LHCN-M2 (cell line): ENCODE data around the gene LEFTY1. TPM values are rescaled to one million over a fixed set of nuclear protein-coding genes. Genes with fewer than 3 reads are reported as not detected.
"Not testable (repeated sequence)": the region's sequence is repeated elsewhere in the genome, so short reads cannot be mapped to it uniquely, and the experiment has no call there.

Source experiments
- DNase-seq: peaks from one replicate; pipeline ENCODE4 v3.0.0-alpha.2; 2012; ENCODE audit warnings: low read depth
- total RNA-seq: library from RNA; depleted of rRNA; stranded (reverse); fragments of >200 nt; gene quantifications from 2 replicates; pipeline ENCODE4 v1.2.3, GENCODE V29; 2014

Gene LEFTY1
- total RNA-seq, 1 experiment from 2014 or later = not detected

- DNase-seq = no peak
Measured at GRCh38 chr1:225889743-225890142, 797 bp upstream of the LEFTY1 start.

DNA sequence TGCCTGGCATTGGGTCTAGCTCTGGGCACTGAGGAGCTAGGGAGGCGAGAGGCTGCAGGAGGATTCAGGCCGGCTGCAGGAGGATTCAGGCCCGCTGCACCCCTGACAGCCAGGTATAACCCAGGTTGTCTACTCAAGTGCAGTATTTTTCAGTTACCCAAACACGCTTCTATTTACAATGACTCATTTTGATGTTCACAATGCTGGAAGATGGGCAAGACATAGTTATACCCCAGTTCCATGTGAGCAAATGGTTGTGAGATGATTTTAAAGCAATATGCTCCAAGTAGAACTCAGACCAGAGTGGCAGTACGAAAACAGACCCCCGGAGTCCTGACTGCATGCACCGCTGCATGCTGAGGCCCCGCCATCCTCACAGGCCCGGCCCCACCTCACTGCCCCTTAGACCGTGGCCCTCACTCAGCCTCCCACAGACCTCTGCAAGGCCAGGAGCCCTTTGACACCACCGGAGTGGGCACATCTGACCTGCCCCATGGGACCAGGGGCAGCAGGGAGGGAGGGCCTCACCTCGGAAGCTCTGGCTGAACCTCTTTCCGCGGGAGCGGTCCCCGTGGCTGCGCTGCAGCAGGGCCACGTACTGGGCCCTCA lies 553 bp downstream of the LEFTY1 start:
- DNase-seq = no peak

GRCh38 chr1:225887554-225888288 lies 1.2 kb downstream of the LEFTY1 start:
- DNase-seq = not testable (repeated sequence)

GRCh38 chr1:225887030-225887314 lies 2.0 kb downstream of the LEFTY1 start:
- no peak for DNase-seq

- DNase-seq = no peak
Measured at GRCh38 chr1:225886159-225887029, 2.6 kb downstream of the LEFTY1 start.

GRCh38 chr1:225885336-225885735 lies 3.6 kb downstream of the LEFTY1 start:
- DNase-seq = no peak

DNA sequence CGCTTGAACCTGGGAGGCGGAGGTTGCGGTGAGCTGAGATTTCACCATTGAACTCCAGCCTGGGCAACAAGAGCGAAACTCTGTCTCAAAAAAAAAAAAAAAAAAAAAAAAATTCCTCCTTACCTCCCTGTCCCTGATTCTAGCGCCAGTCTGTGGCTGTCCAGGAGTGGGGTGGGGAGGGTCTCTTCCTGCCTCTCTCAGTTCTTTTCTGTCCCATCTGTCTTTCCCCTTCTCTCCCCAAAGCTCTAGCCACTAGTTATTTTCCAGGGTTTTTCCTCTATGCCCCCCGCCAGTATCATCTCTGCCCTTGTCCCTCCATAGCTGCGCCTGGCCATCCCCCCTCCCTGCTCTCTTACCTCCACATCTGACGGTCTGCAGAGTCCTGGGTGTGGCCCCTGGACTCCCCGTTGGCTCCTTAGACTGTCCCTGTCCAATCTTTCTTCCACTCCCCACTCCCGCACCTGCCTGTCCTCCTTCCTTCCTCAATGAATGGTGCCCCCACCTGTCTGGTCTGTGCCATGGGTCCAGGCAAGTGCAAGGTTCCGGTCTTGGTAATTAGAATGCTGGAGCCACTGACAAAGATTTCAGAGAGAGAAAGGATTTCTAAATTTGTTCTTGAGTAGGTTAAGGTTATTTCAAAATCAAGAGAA lies 5.2 kb downstream of the LEFTY1 start:
- no peak for DNase-seq

DNA sequence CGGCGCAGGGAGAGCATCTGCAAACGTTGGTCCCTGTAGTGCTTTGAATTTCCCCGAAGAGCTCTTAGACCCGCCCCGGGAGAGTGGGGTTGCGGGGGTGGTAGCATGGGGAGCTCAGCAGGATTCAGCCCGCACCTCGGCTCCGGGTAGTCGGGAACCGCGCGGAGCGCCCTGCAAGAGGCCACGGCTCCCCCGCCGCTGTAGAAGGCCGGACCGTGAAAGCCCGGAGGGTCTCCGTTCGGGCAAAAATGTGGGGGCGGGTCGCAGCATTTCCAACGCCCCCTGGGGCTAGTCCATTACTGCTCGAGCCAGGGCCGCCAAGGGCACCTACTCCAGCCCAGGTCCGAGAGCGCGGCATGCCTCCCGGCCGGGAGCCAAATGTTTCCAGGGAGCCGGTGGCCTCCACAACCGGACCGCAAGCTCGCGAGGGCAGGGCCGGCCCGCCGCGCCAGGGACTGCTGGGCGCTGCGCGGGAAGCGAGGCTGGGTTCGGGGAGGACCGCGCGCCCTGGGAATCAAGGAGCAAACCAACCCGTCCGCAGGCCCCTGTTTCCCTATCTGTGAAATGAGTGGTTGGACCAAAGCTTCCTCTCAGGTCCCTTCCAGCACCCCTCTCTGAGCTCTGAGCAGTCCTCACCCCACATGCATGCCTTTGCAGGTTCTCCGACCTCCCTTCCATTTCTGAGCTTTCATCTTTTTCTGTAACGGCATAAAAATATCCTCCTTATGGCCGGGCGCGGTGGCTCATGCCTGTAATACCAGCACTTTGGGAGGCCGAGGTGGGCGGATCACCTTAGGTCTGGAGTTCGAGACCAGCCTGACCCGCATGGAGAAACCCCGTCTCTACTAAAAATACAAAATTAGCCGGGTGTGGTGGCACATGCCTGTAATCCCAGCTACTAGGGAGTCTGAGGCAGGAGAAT lies 6.0 kb downstream of the LEFTY1 start:
- peak; percentile 33 for DNase-seq

- DNase-seq = peak; percentile 74
Measured at GRCh38 chr1:225881959-225882693, 6.8 kb downstream of the LEFTY1 start, which contains the start of gene TMEM63A. TMEM63A (minus strand) TSS chr1:225882380; CDS start chr1:225877580, 4,800 bp downstream.

- peak; percentile 32 for DNase-seq
Measured at GRCh38 chr1:225881081-225881958, 7.6 kb downstream of the LEFTY1 start.

GRCh38 chr1:225880636-225881035 lies 8.3 kb downstream of the LEFTY1 start:
- DNase-seq = no peak

DNA sequence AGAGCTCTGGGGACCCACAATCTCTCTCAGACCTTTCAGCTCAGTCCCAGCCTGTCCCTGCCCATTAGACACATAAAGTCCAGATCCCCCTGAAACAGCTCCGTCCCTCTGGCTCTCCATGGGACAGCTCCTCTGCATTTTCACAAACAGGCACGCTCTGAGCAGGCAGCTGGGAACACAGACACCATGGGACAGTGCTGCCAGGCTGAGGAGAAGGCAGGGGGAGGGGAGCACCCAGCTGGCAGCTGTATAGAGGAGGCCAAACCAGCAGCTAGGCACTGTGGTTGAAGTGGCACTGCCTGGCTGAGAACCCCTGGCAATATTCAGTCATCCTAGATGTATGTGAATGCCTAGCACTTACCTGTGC lies 8.7 kb downstream of the LEFTY1 start:
- no peak for DNase-seq

DNA sequence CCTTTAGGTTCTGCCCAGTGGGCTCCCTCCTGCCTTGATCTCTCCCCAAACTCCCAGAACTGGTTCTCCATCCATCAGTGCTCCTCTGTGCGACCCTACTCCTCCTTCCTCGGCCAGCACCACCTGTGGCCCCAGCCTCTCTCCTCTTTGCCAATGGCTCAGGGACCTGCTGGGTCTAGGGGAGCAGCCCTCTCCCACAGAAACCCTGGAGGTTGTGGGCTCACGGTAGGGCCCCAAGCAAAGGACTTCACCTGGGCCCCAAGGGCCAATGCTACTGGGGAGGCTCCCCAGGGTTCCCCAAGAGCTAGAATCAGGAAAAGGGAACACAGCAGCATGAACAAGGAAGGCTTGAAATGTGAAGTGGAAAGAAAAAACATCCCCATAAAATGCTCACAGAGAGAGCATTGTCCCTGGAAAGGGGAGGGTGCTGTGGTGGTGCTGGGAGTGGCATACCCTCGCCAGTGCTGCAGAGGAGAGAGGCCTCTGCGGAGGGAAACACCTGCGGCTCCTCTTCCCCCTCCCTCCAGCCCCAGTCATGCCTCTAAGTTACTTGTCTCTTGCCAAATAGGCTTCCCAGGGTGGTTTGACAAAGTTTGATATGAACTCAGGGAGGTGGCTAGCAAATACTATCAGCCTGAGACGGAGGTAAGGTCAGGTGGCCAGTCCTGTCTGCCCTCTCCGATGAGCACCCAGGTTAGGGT lies 9.3 kb downstream of the LEFTY1 start:
- no peak for DNase-seq

DNA sequence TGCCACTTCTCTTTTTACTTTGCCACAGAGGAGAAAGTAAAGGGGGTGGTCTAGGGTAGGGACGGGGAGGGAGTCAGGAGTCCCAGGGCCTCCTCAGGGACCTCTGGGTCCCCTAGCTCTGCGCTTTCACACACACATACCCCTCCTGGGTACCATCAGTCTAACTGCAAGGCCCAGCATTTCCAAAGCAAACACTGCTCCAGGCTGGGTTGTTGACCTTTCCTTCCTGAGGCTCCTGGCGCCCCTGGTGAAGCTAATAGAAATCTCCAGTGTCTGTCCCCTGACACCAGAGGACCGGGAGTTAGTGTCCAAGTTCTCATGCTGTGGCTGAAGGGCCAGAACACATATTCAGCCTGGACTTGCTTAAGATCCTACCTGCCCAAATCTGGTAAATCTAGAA lies 10.7 kb downstream of the LEFTY1 start:
- no peak for DNase-seq

- peak; percentile 72 for DNase-seq
Measured at GRCh38 chr1:225877580-225877979, 11.4 kb downstream of the LEFTY1 start.

- no peak for DNase-seq
Measured at GRCh38 chr1:225876900-225877510, 11.9 kb downstream of the LEFTY1 start.

DNA sequence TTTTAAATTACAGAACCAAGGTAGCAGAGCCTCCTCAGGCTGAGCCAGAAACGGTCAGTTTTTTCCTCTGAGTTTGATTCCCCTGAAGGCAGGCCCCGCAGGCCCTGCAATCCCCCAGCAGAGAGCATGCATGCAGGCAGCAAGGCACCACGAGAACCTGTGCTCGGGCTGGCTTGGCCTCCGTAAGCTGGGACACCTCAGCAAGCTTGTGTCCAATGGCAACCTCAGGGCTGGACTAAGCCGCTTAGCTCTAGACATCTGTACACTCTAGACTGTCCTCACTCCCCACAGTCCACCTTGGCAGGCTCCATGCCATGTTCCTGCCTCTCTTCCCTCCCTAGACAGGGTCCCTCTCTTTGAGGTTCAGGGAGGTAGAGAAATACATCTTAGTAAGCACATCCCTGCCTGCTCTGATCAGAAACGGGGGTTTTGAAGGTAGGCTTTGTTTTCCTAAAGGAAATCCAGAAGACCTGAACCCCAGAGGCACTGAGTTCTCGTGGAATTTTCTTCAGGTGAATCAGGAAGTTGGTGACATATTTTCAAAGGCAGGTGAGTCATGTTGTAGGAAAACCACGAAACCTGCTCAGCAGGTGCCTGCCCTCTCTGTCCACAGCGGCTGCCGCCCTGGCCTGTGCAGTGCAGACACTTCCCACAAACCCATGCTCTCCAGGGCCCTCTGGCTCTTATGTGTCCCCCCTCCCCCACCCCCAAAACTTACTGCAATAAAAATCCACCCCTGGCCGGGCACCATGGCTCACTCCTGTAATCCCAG lies 13.7 kb downstream of the LEFTY1 start:
- no peak for DNase-seq
